SK-N-MC (cell line): Measurements from ENCODE around the gene PLXNA4.

Source experiments
- EZH2 ChIP-seq: fragments of 200-600 bp; sonication (generic); IDR thresholded peaks from one replicate; pipeline ENCODE4 v1.6.1; 2017; ENCODE audit warnings: antibody characterized with exemption
- POLR2AphosphoS5 ChIP-seq: IDR thresholded peaks from 2 replicates; pipeline ENCODE4 v1.6.1; 2012; ENCODE audit warnings: mild to moderate bottlenecking, low read depth, low read length, borderline replicate concordance

GRCh38 chr7:132134814-132135445 lies 441.3 kb downstream of the PLXNA4 start:
- no peak for TF ChIP-seq POLR2AphosphoS5
- no peak for TF ChIP-seq EZH2
